Measurements from ENCODE around the gene ARID5A.
A peak's percentile ranks its signal among the peaks of the same experiment; 100 is the strongest.
"Not testable (repeated sequence)": the region's sequence is repeated elsewhere in the genome, so short reads cannot be mapped to it uniquely, and the experiment has no call there.

ARID5A gene

GRCh38 chr2:96542357-96542977 lies 5.9 kb downstream of the ARID5A start:
- DNase-seq: no peak

- DNase-seq: no peak
These were observed 9.8 kb downstream of the ARID5A start for GRCh38 chr2:96546321-96546720.

- DNase-seq: no peak
These were observed 10.2 kb downstream of the ARID5A start for GRCh38 chr2:96546797-96547196.

GRCh38 chr2:96547203-96547641 lies 10.7 kb downstream of the ARID5A start:
- DNase-seq: no peak

GRCh38 chr2:96547731-96548171 lies 11.2 kb downstream of the ARID5A start:
- DNase-seq: no peak

- DNase-seq: no peak
These were observed 12.3 kb downstream of the ARID5A start for GRCh38 chr2:96548558-96549465.

GRCh38 chr2:96549466-96549785 lies 12.9 kb downstream of the ARID5A start:
- DNase-seq: no peak

- DNase-seq: no peak
These were observed 13.6 kb downstream of the ARID5A start for GRCh38 chr2:96549967-96550786.

GRCh38 chr2:96550787-96551604 lies 14.4 kb downstream of the ARID5A start:
- no peak for DNase-seq

- no peak for DNase-seq
These were observed 15.2 kb downstream of the ARID5A start for GRCh38 chr2:96551605-96552314.

GRCh38 chr2:96552315-96553175 lies 16.0 kb downstream of the ARID5A start:
- DNase-seq: no peak

GRCh38 chr2:96553176-96553956 lies 16.8 kb downstream of the ARID5A start:
- DNase-seq: no peak

- not testable (repeated sequence) for DNase-seq
These were observed 17.4 kb downstream of the ARID5A start for GRCh38 chr2:96553957-96554292.

- DNase-seq: peak; percentile 49 to 51
These were observed 18.0 kb downstream of the ARID5A start for GRCh38 chr2:96554293-96555145.

- DNase-seq: no peak
These were observed 18.6 kb downstream of the ARID5A start for GRCh38 chr2:96555146-96555610.

- no peak for DNase-seq
These were observed 20.1 kb downstream of the ARID5A start for GRCh38 chr2:96556441-96557330.

- not testable (repeated sequence) for DNase-seq
These were observed 20.9 kb downstream of the ARID5A start for GRCh38 chr2:96557421-96557820.

- no peak for DNase-seq
These were observed 21.5 kb downstream of the ARID5A start for GRCh38 chr2:96558061-96558460.

All from Kasumi-1 (cell line).